Stimulated activated CD8-positive, alpha-beta memory T cell treated with anti-CD3 and anti-CD28 coated beads, Interleukin-15, amount 100 ng/mL, for 48 hours (primary cell): ENCODE results near the gene CDH23.

Source experiments
- DNase-seq, 2 donors: peaks; one replicate each; pipeline ENCODE4 v3.0.0-alpha.2; 2020; ENCODE audit warnings: low read depth in 2 of 2

The CDH23 gene

DNA sequence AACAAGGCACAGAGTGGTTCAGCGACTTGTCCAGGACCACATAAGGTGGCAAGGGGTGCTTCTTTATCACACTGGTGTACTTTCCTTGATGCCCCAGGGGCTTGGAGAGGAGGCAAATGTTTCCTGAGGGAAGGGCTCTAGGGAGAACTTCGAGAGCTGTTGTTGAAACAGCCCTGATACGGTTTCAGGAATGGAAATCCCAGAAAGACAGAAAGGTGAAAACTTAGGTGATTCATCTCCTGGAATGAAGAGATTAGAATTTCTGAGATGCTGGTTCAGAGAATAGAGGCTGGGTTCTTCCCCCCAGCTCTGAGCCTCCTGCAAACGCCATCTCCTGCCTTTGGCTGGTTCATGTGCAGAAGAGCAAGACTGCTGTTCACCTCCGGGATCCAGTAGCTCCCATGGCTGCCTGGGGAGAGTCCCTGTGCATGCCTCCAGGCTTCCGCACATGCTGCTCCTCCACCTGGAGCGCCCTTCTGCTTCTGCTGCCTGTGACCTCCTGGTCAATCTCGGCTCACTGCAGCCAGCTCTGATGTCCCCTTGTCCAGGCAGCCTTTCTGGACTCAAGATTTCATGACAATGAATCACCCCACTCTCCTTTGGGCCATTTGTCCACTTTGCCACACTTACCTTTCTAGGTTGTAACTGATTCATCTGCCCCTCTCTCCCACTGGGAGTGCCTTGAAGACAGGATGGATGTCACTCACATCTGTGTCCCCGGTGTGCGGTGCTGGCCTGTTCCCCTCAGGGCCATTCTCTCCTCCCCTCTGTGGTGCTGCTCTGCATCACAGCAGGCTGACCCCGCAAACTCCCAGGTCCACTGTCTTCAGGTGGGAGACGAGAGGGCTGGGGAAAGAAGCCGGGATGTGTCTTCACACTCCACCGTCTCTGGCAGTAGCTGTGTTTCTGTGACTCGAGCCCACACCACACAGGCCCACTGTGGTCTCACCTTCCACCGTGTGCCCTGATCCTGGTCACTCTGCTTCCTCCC is 3.6 kb upstream of the CDH23 start:
- DNase-seq, result no peak

- no peak for DNase-seq
Observed at GRCh38 chr10:71393841-71394475, 2.8 kb upstream of the CDH23 start.

- no peak for DNase-seq
Observed at GRCh38 chr10:71394926-71395562, 1.7 kb upstream of the CDH23 start.

- DNase-seq, result no peak
Observed at GRCh38 chr10:71395621-71396020, 1.1 kb upstream of the CDH23 start.

GRCh38 chr10:71396084-71396710 is 523 bp upstream of the CDH23 start:
- peak in 1 of 2 donors; percentile 23 for DNase-seq

GRCh38 chr10:71397296-71398212 is 834 bp downstream of the CDH23 start:
- DNase-seq, result no peak

DNA sequence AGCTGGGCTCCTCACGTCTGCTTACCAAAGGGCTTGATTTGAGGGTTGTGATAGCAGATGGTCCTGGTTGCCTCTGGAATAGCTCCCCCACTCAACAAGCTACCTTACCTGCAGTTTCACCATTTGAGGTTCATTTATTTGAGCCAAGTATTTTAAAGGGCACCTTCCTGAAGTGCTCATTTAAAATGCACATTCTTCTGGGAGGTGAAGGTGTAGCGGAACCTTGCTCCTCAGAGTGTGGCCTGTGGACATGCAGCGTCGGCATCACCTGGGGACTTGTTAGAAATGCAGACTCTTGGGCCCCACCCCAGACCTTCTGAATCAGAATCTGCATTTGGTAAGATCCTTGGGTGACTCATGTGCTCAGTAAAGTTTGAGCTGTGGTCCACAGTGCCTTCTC is 2.3 kb downstream of the CDH23 start:
- no peak for DNase-seq

GRCh38 chr10:71399946-71400345 is 3.2 kb downstream of the CDH23 start:
- no peak for DNase-seq

DNA sequence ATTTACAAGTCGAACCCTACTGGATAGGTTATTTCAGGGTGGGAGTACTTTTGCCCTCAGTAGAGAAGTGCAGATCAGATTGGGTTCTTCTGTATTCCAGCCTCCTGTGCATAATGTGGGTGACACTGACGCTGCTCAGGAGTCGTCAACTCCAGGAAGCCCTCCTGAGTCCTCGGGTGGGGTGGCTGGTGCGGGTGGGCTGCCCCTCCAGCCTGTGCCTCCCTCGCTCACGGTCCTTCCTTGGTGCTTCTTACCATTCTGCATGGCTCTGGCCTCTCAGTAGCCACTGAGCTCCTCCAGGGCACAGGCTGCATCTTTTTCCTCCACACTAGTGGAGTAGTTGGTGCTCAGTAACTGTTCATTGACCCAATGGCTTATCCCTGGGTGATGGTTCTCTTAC is 4.3 kb downstream of the CDH23 start:
- DNase-seq, result no peak

GRCh38 chr10:71402005-71402404 is 5.3 kb downstream of the CDH23 start:
- no peak for DNase-seq

GRCh38 chr10:71404503-71405295 is 8.0 kb downstream of the CDH23 start:
- DNase-seq, result no peak

GRCh38 chr10:71406878-71407277 is 10.2 kb downstream of the CDH23 start:
- DNase-seq, result no peak

- DNase-seq, result no peak
Observed at GRCh38 chr10:71408436-71409225, 11.9 kb downstream of the CDH23 start.

- no peak for DNase-seq
Observed at GRCh38 chr10:71409516-71410104, 12.9 kb downstream of the CDH23 start.

- no peak for DNase-seq
Observed at GRCh38 chr10:71413581-71413980, 16.9 kb downstream of the CDH23 start.

- no peak for DNase-seq
Observed at GRCh38 chr10:71414359-71414758, 17.6 kb downstream of the CDH23 start.

DNA sequence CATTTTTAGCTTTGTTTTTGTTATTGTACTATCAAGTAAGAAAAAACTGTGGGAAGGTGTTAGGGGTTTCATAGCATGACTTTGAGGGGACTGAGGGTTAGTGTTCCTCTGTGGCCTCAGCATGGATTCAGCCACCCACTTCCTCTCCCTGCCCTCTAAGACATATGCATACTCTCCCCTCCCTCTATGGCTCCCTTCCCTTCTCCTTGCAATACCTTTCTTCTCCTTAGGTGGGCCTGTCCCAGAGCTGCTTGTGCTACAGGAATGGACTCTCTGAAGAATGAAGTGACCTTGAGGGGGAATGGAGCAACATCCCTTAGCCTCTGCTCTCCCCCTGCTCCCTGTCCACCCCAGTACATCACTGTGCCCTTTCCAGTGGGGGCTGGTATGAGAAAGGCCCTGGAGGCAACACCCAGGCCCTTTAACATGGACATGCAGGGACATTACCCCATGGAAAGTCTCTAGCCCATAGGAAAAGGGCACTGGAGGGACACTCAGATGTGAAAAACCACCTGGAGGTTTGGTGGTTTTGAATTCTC is 22.4 kb downstream of the CDH23 start:
- DNase-seq, result no peak

- no peak for DNase-seq
Observed at GRCh38 chr10:71419750-71420149, 23.0 kb downstream of the CDH23 start.

DNA sequence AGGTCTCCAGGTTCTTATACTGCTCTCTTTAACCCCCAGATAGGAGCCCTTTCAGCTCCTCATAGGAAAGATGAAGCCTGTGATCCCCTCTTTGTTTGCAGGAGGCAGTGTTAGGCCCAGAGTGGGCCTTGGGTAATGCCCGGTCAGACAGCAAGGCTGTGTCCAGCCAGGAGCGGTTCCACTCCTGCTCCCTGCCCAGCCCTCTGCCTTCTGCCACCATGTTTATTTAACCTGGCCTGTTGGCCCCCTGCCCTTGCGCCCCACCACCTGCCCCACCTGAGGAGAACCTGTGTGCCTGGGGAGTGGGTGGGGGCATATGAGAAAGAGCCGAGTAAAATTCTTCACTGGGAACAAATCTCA is 24.3 kb downstream of the CDH23 start:
- no peak for DNase-seq
